Measurements from ENCODE around the gene AGTR1. TPM values are rescaled to one million over a fixed set of nuclear protein-coding genes. Genes with fewer than 3 reads are reported as not detected.

AGTR1 gene
- total RNA-seq: 1.4 TPM

GRCh38 chr3:148697306-148698189 is at the start of gene AGTR1:
AGTR1 (plus strand) TSS chr3:148697903; CDS start chr3:148741036, 43,133 bp downstream.

Small RNA genes within 50 kb of the gene (small RNA-seq; reads per million reads assigned to genes)
- not detected for gene RPL38P1

Other genes starting within 250 kb of the AGTR1 start
- not detected for gene CPB1, start 129.9 kb downstream of the AGTR1 start, total RNA-seq
- 1.6 TPM for gene CPA3, start 167.4 kb downstream of the AGTR1 start, total RNA-seq

Data from diencephalon (tissue), 1 donor.